AG04450 (cell line): ENCODE measurements around the gene FOXD1. TPM values are rescaled to one million over a fixed set of nuclear protein-coding genes. Genes with fewer than 3 reads are reported as not detected.

Experiments used
- CTCF ChIA-PET: fragments of 300-600, 350-600 bp; formaldehyde crosslinking; extraction: SDS; loops from one replicate; lab custom pipeline; 2022; ENCODE audit warnings: antibody characterized with exemption, inconsistent platforms; lab: Charles Lee
- POLR2A ChIA-PET: fragments of 350-600 bp; formaldehyde crosslinking; extraction: SDS; loops from one replicate; lab custom pipeline; 2021; ENCODE audit warnings: antibody characterized with exemption, inconsistent platforms; lab: Yijun Ruan, JAX
- DNase-seq: peaks from one replicate; pipeline ENCODE4 v3.0.0-alpha.2; 2011; ENCODE audit warnings: low read depth, low spot score
- H3K27ac ChIP-seq: one replicate; pipeline ENCODE4 v1.5.1; 2012; ENCODE audit warnings: low read depth, low read length, control low read depth
- H3K27me3 ChIP-seq: one replicate; pipeline ENCODE4 v1.6.0; 2012; ENCODE audit warnings: low read length; ENCODE audit not compliant: control insufficient read depth, insufficient read depth
- H3K4me3 ChIP-seq: 2 replicates; pipeline ENCODE4 v1.5.1; 2011; ENCODE audit warnings: mild to moderate bottlenecking, low read depth, low read length, control low read depth
- H3K9me3 ChIP-seq: 2 replicates; pipeline ENCODE4 v1.5.1; 2012; ENCODE audit warnings: low read length; ENCODE audit not compliant: control insufficient read depth, insufficient read depth
- polyA plus RNA-seq: library from polyadenylated mRNA; depleted of rRNA; stranded (reverse); fragments of >200 nt; gene quantifications from 2 replicates; pipeline ENCODE4 v1.2.3, GENCODE V29; 2011
- TF ChIP-seq, protein P1 (sequence below): IDR thresholded peaks from 2 replicates; pipeline ENCODE4 v1.5.1; 2011; ENCODE audit warnings: low read depth, low read length, control low read depth, inconsistent platforms

The FOXD1 gene
- polyA plus RNA-seq, 1 experiment = 8.4 TPM

DNA sequence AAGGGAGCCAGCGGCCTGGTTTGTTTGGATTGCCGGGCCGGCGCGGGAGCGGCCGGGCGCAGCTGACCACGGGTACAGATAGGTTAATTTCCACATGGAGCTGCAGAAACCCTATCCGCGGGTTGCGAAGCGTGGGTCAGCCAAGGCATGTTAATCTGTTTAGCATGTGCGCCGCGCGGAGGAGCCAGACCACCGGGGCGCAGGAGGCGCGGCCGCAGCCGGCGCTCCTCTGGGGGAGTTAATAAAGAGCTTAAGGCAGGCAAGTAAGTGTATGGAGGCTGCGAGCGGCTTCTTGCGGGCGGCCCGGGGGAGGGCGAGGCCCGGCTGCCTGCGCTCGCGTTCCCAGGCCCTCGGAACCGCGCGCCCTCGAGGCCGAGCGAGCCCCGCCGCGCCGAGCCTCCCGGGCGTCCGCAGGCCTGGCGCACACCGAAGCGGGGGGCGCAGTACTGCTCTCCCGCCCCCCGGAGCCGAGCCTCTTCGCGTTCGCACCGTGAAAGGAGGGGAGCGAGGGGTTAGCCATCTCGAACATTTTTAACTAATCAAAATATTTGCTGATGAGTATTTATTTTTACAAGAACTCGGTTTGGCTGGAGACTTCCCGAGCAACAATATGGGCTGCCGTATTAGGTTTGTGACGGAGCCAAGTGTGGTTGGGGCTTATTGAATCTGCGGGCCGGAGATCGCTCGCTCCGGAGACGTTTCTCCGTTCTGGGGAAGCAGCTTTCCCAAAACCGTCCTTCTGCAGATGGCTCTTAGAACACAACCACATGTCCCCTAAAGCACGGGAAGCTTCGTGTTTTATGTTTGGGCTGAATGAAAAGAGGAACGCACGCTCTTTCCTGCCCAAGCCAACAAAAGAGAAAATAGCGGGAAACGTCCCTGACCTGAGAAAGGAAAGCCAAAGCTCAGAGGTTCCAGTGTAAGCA lies 28.8 kb downstream of the FOXD1 start:
- Histone ChIP-seq H3K4me3 (peak overlapping the region; percentile 43), H3K27ac (peak overlapping the region; percentile 57), H3K27me3 (no peaks in the 10 kb centered on the region), H3K9me3 (no peaks in the 10 kb centered on the region)
- ChIA-PET CTCF (interaction anchor here (0.6 to 1.3 kb wide), 4 partner anchors 13 to 35 kb away, joined by 3 to 5 read pairs (median 4); no protein-coding TSS in a partner anchor), POLR2A (interaction anchor here (0.6 to 2.0 kb wide), 7 partner anchors 15 to 203 kb away, joined by 3 to 5 read pairs (median 3); partner anchors contain the start of gene FOXD1)
- peak; percentile 69 for DNase-seq
- TF ChIP-seq, protein P1, sequence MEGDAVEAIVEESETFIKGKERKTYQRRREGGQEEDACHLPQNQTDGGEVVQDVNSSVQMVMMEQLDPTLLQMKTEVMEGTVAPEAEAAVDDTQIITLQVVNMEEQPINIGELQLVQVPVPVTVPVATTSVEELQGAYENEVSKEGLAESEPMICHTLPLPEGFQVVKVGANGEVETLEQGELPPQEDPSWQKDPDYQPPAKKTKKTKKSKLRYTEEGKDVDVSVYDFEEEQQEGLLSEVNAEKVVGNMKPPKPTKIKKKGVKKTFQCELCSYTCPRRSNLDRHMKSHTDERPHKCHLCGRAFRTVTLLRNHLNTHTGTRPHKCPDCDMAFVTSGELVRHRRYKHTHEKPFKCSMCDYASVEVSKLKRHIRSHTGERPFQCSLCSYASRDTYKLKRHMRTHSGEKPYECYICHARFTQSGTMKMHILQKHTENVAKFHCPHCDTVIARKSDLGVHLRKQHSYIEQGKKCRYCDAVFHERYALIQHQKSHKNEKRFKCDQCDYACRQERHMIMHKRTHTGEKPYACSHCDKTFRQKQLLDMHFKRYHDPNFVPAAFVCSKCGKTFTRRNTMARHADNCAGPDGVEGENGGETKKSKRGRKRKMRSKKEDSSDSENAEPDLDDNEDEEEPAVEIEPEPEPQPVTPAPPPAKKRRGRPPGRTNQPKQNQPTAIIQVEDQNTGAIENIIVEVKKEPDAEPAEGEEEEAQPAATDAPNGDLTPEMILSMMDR = no peak

DNA sequence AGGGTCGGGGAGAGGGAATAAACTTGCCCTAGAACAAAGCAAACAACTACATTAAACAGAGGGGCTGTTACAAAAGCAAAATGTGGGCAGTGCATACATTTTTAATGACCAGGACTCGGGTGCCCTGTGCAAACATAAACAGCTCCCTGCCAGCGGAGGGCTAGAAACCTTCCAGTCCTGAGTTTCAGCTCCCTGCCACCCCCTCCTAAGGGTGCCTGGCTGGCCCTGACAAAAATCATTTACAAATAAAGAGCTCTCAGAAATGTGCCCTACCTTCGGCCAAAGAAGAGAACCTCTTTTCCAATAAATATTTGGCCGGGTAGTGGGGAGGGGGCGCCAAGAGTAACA lies 29.5 kb downstream of the FOXD1 start:
- Histone ChIP-seq H3K4me3 (peak overlapping the region; percentile 43), H3K27me3 (no peaks in the 10 kb centered on the region), H3K27ac (peak overlapping the region; percentile 57), H3K9me3 (no peaks in the 10 kb centered on the region)
- ChIA-PET CTCF (interaction anchor here (0.6 to 1.3 kb wide), 4 partner anchors 13 to 36 kb away, joined by 3 to 5 read pairs (median 4); no protein-coding TSS in a partner anchor), POLR2A (interaction anchor here (0.8 to 2.0 kb wide), 5 partner anchors 18 to 203 kb away, joined by 3 to 5 read pairs (median 3); no protein-coding TSS in a partner anchor)
- TF ChIP-seq, protein P1 = no peak
- DNase-seq = no peak

DNA sequence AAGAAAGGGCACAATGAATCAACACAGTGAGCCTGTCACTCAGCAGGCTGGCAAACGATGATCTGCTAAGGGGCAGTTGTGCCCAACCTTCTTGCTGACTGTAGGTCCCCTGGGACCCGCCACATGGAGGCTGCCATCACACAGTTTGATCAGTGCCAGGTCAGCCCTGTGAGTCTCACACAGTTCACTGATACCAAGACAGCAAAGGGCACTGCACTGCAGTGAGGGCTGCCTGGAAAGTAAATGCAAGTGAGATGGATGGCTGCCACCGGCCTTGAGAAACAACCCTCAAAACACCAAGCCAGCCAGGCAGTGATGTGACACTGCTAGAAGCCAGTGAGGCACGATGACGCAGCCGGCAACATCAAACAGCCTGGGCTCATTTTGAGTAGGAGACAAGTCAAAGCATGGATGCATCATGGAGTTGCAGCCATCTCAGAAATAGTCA lies 30.3 kb downstream of the FOXD1 start:
- no peaks in the 10 kb centered on the region for H3K9me3 ChIP-seq
- H3K4me3 ChIP-seq = no peak overlapping the region
- no peak for DNase-seq
- no peaks in the 10 kb centered on the region for H3K27me3 ChIP-seq
- ChIA-PET CTCF (interaction anchor here (1.0 to 1.4 kb wide), 2 partner anchors 23 to 106 kb away, joined by 3 read pairs; no protein-coding TSS in a partner anchor), POLR2A (interaction anchor here (1.3 to 1.7 kb wide), 2 partner anchors 30 to 53 kb away, joined by 3 to 6 read pairs; partner anchors contain the start of gene FOXD1)
- TF ChIP-seq, protein P1 = no peak
- H3K27ac ChIP-seq = no peak overlapping the region

DNA sequence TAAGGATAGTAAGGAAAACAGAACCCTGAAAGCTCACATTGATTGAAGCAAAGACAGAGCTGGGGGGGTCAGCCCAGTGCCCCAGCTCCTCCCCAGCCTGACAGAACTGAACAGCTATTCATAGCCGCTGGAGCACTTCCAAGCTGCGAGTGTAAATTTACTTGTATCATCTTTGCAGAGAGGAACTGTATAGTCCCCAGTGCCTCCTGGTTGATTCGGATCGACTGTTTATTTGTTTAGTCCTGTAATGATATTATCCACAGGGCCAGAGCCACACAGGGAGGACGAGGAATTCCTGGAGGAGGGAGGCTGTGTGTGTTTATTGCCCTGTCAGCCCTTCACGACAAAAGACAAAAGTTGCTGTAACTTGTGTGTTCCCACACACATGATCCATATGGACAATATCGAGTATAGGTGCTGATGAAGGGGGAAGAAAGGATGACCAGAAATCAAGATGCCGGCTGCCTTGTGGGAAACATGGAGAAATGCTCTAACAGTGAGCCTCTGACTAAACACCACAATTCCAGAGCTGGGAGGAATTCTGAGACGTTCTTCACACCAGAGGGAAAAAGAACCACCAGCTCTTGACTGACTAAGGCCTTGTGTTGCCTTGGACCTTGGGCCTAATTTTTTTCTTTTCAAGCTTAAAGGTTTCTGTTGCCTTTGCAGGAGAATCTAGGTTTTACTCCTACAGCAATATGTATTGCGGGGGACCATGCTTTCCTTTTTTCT lies 31.1 kb downstream of the FOXD1 start:
- peak overlapping the region; percentile 39 for H3K27ac ChIP-seq
- H3K27me3 ChIP-seq = no peaks in the 10 kb centered on the region
- H3K9me3 ChIP-seq = no peaks in the 10 kb centered on the region
- TF ChIP-seq, protein P1 = no peak
- POLR2A ChIA-PET = interaction anchor here (0.5 to 1.7 kb wide), 4 partner anchors 12 to 1275 kb away, joined by 3 to 6 read pairs (median 4); partner anchors contain the start of gene FOXD1
- CTCF ChIA-PET = interaction anchor here (0.8 to 1.4 kb wide), 4 partner anchors 22 to 201 kb away, joined by 3 read pairs; no protein-coding TSS in a partner anchor
- H3K4me3 ChIP-seq = no peak overlapping the region
- no peak for DNase-seq
